K562 (cell line): ENCODE measurements around the gene DEPDC1. TPM values are rescaled to one million over a fixed set of nuclear protein-coding genes. Genes with fewer than 3 reads are reported as not detected.

Experiments used
- ATAC-seq: fragments of 200-7000 bp; cut with Tn5 transposase; 3 replicates; pipeline ENCODE4 v1.9.1; 2020; ENCODE audit warnings: moderate library complexity
- BruUV-seq: library from RNA; stranded (reverse); fragments of 400-500 nt; replicated peaks from 2 replicates; lab custom pipeline; 2021; lab: Mats Ljungman, UMichigan
- CTCF ChIA-PET: fragments of 300-600 bp; formaldehyde crosslinking; extraction: SDS; loops from one replicate; lab custom pipeline; 2021; ENCODE audit warnings: low intra/inter-chr PET ratio; lab: Yijun Ruan, JAX
- POLR2A ChIA-PET: fragments of 300-600, 350-650 bp; sonication (Branson Sonifier 250); formaldehyde crosslinking; extraction: SDS; loops from one replicate; lab custom pipeline; 2021; ENCODE audit warnings: antibody characterized with exemption, inconsistent platforms; lab: Yijun Ruan, JAX
- DNase-seq, 4 experiments: peaks; one replicate each; pipeline versions ENCODE4 v3.0.0 to v3.0.0-alpha.2; 2011 to 2018; ENCODE audit warnings: low spot score in 3 of 4, mixed read lengths in 3 of 4; ENCODE audit errors: extremely low read depth in 1 of 4
- FAIRE-seq: peaks from 2 replicates; lab custom pipeline; 2011; peaks lifted over from hg19 to GRCh38; lab: Jason Lieb, UNC
- H2AFZ ChIP-seq: 2 replicates; pipeline ENCODE4 v1.6.0; 2011; ENCODE audit warnings: low read depth, low read length, control low read depth, inconsistent platforms
- H3K27ac ChIP-seq: fragments of 200-600 bp; 3 replicates; pipeline ENCODE4 v1.8.0; 2011; ENCODE audit warnings: low read depth, mild to moderate bottlenecking, control low read depth, inconsistent platforms, low read length, moderate library complexity, mixed read lengths; ENCODE audit errors: extremely low read depth
- H3K27me3 ChIP-seq, 2 experiments: fragments of 300-600 bp in 1 of 2; 2 replicates in 1 of 2; 3 replicates in 1 of 2; pipeline versions ENCODE4 v1.6.0 to v1.8.0; 2011; ENCODE audit warnings: inconsistent platforms in 2 of 2, low read length in 2 of 2, mild to moderate bottlenecking in 1 of 2, mixed read lengths in 1 of 2, moderate library complexity in 1 of 2; ENCODE audit not compliant: control insufficient read depth in 2 of 2, insufficient read depth in 2 of 2
- H3K36me3 ChIP-seq: fragments of 300-600 bp; 3 replicates; pipeline ENCODE4 v1.8.0; 2011; ENCODE audit warnings: mild to moderate bottlenecking, low read length, inconsistent platforms; ENCODE audit not compliant: control insufficient read depth, insufficient read depth
- H3K4me1 ChIP-seq, 2 experiments: fragments of 200-600 bp in 1 of 2; replicated peaks in 1 of 2; 2 replicates in 1 of 2; 3 replicates in 1 of 2; pipeline versions ENCODE4 v1.5.1 to v1.8.0; 2011; ENCODE audit warnings: inconsistent platforms in 2 of 2, low read length in 2 of 2, mild to moderate bottlenecking in 1 of 2, mixed read lengths in 1 of 2, moderate library complexity in 1 of 2; ENCODE audit not compliant: control insufficient read depth in 2 of 2, insufficient read depth in 2 of 2
- H3K4me2 ChIP-seq: 2 replicates; pipeline ENCODE4 v1.6.1; 2011; ENCODE audit warnings: low read length, control low read depth, inconsistent platforms, mixed read lengths; ENCODE audit not compliant: insufficient read depth
- H3K4me3 ChIP-seq: fragments of 200-600 bp; sonication (generic), shearing (Covaris generic); 2 replicates; pipeline ENCODE4 v1.5.1; 2016; ENCODE audit warnings: control low read depth, inconsistent platforms
- H3K79me2 ChIP-seq: fragments of 200-600 bp; 3 replicates; pipeline ENCODE4 v1.8.0; 2011; ENCODE audit warnings: low read length, inconsistent platforms; ENCODE audit not compliant: control insufficient read depth, insufficient read depth
- H3K9ac ChIP-seq, 2 experiments: 2 replicates each; pipeline versions ENCODE4 v1.6.0 to v1.6.1; 2011; ENCODE audit warnings: low read depth in 2 of 2, low read length in 2 of 2, control low read depth in 1 of 2, inconsistent platforms in 1 of 2, mild to moderate bottlenecking in 1 of 2, mixed read lengths in 1 of 2; ENCODE audit not compliant: insufficient read depth in 1 of 2
- H3K9me1 ChIP-seq: one replicate; pipeline ENCODE4 v1.6.0; 2011; ENCODE audit warnings: inconsistent platforms, mild to moderate bottlenecking, low read length, moderate library complexity; ENCODE audit not compliant: control insufficient read depth, insufficient read depth
- H3K9me3 ChIP-seq: replicated peaks from 2 replicates; pipeline ENCODE4 v1.5.1; 2011; ENCODE audit warnings: low read depth, low read length, inconsistent platforms; ENCODE audit not compliant: control insufficient read depth, insufficient read depth
- H4K20me1 ChIP-seq: replicated peaks from 2 replicates; pipeline ENCODE4 v1.6.1; 2011; ENCODE audit warnings: low read length, inconsistent platforms, mixed read lengths; ENCODE audit not compliant: control insufficient read depth, insufficient read depth
- C11orf30 ChIP-seq: fragments of 450-650 bp; IDR thresholded peaks from 2 replicates; pipeline ENCODE4 v1.6.1; 2016; ENCODE audit warnings: low read depth, mild to moderate bottlenecking
- HDGF ChIP-seq: fragments of 450-650 bp; IDR thresholded peaks from 2 replicates; pipeline ENCODE4 v1.6.1; 2016
- MAFG ChIP-seq: fragments of 450-650 bp; conservative IDR thresholded peaks from 2 replicates; pipeline ENCODE4 v1.6.1; 2016; ENCODE audit warnings: missing genetic modification characterization, missing compliant biosample characterization
- MAFK ChIP-seq: IDR thresholded peaks from 2 replicates; pipeline ENCODE4 v1.6.1; 2011; ENCODE audit warnings: low read length, improper control_type of control experiment
- NFYB ChIP-seq: IDR thresholded peaks from 2 replicates; pipeline ENCODE4 v1.6.1; 2011; ENCODE audit warnings: mild to moderate bottlenecking, moderate library complexity; ENCODE audit not compliant: insufficient read length; ENCODE audit errors: extremely low read depth
- POLR2AphosphoS2 ChIP-seq: IDR thresholded peaks from 2 replicates; pipeline ENCODE4 v1.6.1; 2012; ENCODE audit warnings: low read length, improper control_type of control experiment
- RNF2 ChIP-seq: sonication (generic); IDR thresholded peaks from 2 replicates; pipeline ENCODE4 v1.6.1; 2016
- SNAPC5 ChIP-seq: fragments of 250-450 bp; sonication (Bioruptor Pico); IDR thresholded peaks from 2 replicates; pipeline ENCODE4 v1.8.0; 2021; ENCODE audit warnings: moderate library complexity, mild to moderate bottlenecking, inconsistent platforms
- TFE3 ChIP-seq: fragments of 450-650 bp; formaldehyde crosslinking; IDR thresholded peaks from 2 replicates; pipeline ENCODE4 v1.4.0; 2020; ENCODE audit warnings: mild to moderate bottlenecking, mixed read lengths
- ZNF280B ChIP-seq: fragments of 250-450 bp; sonication (Bioruptor Pico); IDR thresholded peaks from 2 replicates; pipeline ENCODE4 v1.5.1; 2021; ENCODE audit warnings: mild to moderate bottlenecking
- ZNF316 ChIP-seq: fragments of 450-650 bp; IDR thresholded peaks from 2 replicates; pipeline ENCODE4 v1.6.1; 2016
- WGBS: fragments of 100-300 bp; shearing (Covaris generic); methylation state at CpG from one replicate; pipeline ENCODE4 v1.1.6; 2016; ENCODE audit warnings: low coverage, mixed read lengths; ENCODE audit not compliant: insufficient coverage; ENCODE audit errors: missing lambda C conversion rate; 5-methylcytosine and 5-hydroxymethylcytosine counted together
- in situ Hi-C: fragments of 300-500 bp; cut with MboI; formaldehyde crosslinking; loops from 4 replicates; pipeline ENCODE4 v1.15.0; 2018; ENCODE audit warnings: inconsistent platforms, mixed read lengths
- intact Hi-C: fragments of 100-400 bp; cut with micrococcal nuclease; formaldehyde crosslinking; loops from 2 replicates; pipeline ENCODE4 v1.14.2; 2022
- polyA plus RNA-seq, 8 experiments: library from polyadenylated mRNA; depleted of rRNA in 4 of 8; stranded (reverse) in 5 of 8; unstranded in 3 of 8; fragments of >200 nt; fragmentation: Nextera tagmentation in 2 of 8; fragmentation: Illumina TruSeq in 1 of 8; extraction: Ambion mirVana in 2 of 8; extraction: Trizol in 1 of 8; gene quantifications; 2 replicates each; pipeline versions ENCODE4 v1.2.1 to v1.2.3, GENCODE V29; 2011 to 2014; ENCODE audit warnings: inconsistent platforms in 1 of 8, missing spikeins in 1 of 8
- total RNA-seq, 7 experiments: library from RNA; depleted of rRNA in 6 of 7; stranded (reverse); fragments of >200 nt in 6 of 7; fragmentation: Illumina TruSeq in 2 of 7; extraction: Trizol in 2 of 7; gene quantifications; 2 replicates each; pipeline versions ENCODE4 v1.2.1 to v1.2.3, GENCODE V29; 2011 to 2021; ENCODE audit warnings: low replicate concordance in 1 of 7

The DEPDC1 gene
- total and polyA plus RNA-seq, 9 of the 15 experiments (the other 6 are each of a cell fraction or from before 2014, with no cell fraction given), result 9.9 to 28.3 (median 17.8) TPM

- H3K79me2 ChIP-seq, result no peaks in the 10 kb centered on the region
- in situ Hi-C loops, result no loop called here
- CTCF ChIA-PET, result no interaction called here
- no peaks in the 10 kb centered on the region for H4K20me1 ChIP-seq
- BruUV-seq, result no TSS peak
- no peaks in the 10 kb centered on the region for H3K4me1 ChIP-seq
- no peak overlapping the region for H3K27ac ChIP-seq
- H3K9ac ChIP-seq, result no peak overlapping the region
- H2AFZ ChIP-seq, result no peak overlapping the region
- intact Hi-C loops, result no loop called here
- WGBS, result 0% methylated on average over 2 of the region's 2 CpGs
- no peaks in the 10 kb centered on the region for H3K27me3 ChIP-seq
- no peaks in the 10 kb centered on the region for H3K9me1 ChIP-seq
- no peak overlapping the region for H3K4me2 ChIP-seq
- DNase-seq, result no peak
- FAIRE-seq, result no peak
- H3K9me3 ChIP-seq, result no peaks in the 10 kb centered on the region
- ATAC-seq, result no peak
- no peaks in the 10 kb centered on the region for H3K36me3 ChIP-seq
- TF ChIP-seq TFE3 (no peak), POLR2AphosphoS2 (no peak), MAFG (tag) (peak; percentile 18; the same call in 1 of the 2 replicates), ZNF280B (CRISPR knock-in tag) (no peak), SNAPC5 (no peak), NFYB (no peak), MAFK (0 out of 2 replicates have a peak, but pooled peaks have one; percentile 14), RNF2 (no peak), HDGF (no peak), ZNF316 (peak; percentile 54), C11orf30 (peak; percentile 31; the same call in 1 of the 2 replicates)
- TF ChIP-seq, all 486 proteins: peak for 4
- POLR2A ChIA-PET, result no interaction called here
- no peak overlapping the region for H3K4me3 ChIP-seq
These were observed 14.4 kb upstream of the DEPDC1 start for GRCh38 chr1:68511254-68511653.
